Fibroblast of skin of scalp (primary cell): ENCODE data around the gene CATSPERZ.

ENCODE experiments used
- DNase-seq: peaks from one replicate; pipeline ENCODE4 v3.0.0-alpha.2; 2013

CATSPERZ gene

GRCh38 chr11:64285885-64286800 lies 14.0 kb upstream of the CATSPERZ start:
- DNase-seq: no peak

DNA sequence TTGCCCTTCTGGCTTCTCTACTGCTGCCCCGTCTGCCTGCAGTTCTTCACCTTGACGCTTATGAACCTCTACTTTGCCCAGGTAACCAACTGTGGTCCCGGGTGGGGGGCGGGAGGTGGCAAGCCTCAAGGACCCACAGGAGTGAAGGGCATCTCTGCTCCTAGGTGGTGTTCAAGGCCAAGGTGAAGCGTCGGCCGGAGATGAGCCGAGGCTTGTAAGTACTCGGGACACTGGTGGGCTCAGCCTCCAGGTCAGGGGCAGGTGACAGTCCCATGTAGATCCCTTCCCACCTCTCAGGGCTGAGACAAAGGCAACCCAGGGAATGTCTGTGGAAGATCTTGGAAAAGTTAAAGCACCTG lies 13.4 kb upstream of the CATSPERZ start:
- DNase-seq: no peak

DNA sequence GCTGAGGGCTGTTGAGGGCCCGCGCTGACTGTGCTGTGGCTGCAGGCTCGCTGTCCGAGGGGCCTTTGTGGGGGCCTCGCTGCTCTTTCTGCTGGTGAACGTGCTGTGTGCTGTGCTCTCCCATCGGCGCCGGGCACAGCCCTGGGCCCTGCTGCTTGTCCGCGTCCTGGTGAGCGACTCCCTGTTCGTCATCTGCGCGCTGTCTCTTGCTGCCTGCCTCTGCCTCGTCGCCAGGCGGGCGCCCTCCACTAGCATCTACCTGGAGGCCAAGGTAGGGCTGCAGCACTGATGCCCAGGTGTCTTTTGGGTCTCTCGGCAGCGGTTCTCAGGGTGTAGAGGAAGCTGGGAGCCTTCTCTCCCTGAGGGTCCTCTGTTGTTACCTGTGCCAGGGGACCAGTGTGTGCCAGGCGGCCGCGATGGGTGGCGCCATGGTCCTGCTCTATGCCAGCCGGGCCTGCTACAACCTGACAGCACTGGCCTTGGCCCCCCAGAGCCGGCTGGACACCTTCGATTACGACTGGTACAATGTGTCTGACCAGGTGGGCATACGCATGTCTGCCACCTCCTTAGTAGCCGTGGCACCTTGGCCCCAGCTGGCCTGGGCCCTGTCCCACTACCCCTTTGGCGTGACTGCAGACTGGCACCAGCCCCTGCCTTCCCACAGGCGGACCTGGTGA lies 12.3 kb upstream of the CATSPERZ start:
- no peak for DNase-seq

DNA sequence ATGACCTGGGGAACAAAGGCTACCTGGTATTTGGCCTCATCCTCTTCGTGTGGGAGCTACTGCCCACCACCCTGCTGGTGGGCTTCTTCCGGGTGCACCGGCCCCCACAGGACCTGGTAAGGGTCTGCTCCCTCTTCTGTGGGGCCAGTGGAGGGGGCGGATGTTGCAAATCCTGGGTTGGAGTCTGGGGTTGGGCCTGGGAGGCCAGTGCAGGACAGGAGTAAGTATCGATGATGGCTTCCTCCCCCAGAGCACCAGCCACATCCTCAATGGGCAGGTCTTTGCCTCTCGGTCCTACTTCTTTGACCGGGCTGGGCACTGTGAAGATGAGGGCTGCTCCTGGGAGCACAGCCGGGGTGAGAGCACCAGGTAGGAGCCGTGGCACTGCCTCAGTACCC lies 11.8 kb upstream of the CATSPERZ start:
- no peak for DNase-seq

DNA sequence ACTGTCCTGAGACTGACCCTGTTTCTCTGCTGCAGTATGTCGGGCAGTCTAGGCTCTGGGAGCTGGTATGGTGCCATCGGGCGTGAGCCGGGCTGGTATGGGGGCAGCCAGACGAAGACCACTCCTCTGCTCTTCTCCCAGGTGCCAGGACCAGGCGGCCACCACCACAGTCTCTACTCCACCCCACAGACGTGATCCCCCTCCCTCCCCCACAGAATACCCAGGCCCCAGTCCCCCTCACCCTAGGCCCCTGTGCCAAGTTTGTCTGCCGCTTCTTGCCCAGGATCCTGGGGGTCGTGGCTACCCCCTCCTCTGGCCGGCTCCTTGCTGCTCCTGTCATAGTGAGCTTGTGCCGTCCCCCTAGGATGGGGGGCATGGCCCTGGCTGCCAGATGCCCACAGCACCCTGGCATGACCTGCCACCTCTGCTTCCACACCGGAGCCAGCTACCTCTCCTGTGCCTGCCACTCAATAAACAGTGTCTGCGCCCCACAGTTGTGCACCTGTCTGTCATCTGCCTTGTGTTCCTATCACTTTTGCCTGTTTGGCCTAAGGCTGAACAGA lies 11.1 kb upstream of the CATSPERZ start:
- no peak for DNase-seq

DNA sequence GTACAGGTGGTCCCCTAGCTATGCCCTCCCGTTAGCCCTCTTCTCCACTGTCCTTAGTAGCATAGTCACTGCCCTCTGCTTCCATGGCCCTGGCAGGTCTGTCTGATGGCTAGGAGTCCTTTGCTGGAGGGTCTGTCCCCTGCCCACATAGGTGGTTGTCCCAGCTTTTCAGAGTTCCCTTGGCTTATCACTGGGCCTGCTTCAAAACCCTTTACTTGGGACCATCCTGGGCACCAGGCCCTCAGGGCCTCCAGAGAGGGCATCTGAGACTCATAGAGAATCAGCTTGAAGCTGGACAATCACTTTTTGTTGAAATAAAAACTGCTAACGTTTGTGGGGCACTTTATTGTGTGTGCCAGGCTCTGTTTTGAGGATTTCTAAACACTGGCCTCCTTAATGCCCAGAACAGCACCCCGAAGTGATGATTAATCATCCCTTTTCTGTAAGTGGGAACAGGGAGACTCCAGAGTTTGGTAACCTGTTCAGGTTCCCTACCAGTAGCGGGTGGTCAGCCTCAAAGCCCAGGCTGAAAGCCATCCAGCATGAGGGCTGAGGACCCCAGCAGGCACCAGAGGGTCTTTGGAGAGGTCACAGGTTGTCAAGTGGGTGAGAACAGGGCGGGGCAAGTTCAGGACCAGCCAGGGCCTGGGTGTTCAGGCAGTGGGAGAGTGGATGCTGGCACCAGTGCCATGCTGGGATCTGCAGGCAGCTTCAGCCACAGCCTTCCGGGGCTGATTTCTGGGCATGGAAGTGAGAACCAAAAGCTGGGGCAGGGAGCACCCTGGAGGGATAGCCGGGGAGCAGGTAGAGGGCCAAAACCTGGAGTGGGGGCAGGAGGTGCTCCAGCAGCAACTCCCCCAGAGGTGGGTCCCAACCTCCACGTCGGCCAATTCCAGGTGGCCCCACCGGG lies 9.6 kb upstream of the CATSPERZ start:
- DNase-seq: no peak

- no peak for DNase-seq
Observed at GRCh38 chr11:64291262-64291751, 8.9 kb upstream of the CATSPERZ start, which contains the start of gene KCNK4. TSS of gene KCNK4 (plus strand) at chr11:64291302. CDS start at chr11:64293019, 1,717 bp downstream.

DNA sequence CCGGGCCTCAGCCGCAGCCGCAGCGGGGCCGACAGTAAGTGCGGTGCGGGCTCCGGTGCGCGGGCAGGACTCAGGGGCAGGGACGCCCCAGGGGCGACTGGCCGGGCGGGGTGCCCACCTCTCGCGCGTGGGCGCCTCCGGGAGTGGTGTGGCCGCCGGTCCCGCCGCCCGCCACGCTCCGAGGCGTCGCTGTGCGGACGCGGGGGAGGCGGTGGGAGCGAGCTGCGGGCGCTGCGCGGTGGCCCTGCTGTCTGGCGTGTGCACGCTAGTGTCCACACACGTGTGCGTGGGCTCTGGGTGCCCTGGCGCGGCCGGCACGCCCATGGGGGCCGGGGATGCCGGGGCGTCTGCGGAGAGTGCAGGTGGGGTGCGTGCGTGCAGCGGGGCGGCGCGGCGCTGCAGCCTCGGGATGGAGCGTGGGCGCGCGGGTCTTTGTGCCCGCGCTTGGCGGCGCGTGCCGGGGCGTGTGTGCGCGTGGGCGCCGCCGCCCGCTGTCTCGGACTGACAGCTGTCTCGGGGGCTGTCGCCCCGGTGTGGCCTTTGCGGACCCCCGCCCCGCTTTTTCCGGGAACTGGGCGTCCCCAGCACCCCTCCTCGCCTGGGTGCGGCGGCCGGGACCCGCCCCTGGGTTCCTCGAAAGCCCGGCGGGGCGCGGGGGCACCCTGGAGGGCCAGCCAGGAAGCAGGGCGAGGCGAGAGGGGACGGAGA lies 8.3 kb upstream of the CATSPERZ start:
- no peak for DNase-seq

- no peak for DNase-seq
Observed at GRCh38 chr11:64292460-64293254, 7.5 kb upstream of the CATSPERZ start.

DNA sequence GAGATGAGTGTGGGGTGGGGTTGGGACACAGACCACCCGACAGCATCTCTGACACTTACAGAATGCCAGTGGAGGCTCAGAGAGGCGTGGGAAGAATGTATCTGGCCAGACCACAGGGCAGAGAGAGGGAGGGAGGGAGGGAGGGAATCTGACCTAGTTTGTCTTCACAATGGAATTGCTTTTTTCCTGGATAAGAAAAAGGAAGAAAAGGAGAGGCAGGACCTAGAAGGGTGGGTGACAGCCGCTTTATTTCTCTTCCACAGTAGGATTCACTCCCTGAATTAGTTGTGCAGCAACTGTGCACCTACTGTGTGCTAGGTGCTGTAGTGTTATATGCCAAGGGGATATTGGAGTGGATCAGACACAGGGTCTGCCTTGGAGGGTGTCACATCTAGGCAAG lies 5.4 kb upstream of the CATSPERZ start:
- DNase-seq: peak; percentile 41

DNA sequence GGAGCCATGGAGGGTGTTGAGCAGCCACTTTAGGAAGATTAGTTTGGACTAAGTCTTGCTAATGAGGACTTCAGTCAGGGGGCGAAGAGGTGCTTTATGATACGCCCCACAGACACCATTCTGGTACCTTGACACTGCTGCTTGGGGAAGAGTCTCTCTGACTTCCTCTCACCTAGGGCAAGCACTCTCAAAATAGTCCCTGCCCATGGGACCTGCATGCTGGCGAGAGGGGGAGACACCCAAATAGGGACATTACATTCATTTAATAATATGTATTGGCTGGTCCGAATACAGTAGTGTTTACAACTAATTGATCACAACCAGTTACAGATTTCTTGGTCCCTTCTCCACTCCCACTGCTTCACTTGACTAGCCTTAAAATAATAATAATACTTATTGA lies 4.4 kb upstream of the CATSPERZ start:
- no peak for DNase-seq

GRCh38 chr11:64296236-64296635 lies 3.9 kb upstream of the CATSPERZ start:
- DNase-seq: no peak

DNA sequence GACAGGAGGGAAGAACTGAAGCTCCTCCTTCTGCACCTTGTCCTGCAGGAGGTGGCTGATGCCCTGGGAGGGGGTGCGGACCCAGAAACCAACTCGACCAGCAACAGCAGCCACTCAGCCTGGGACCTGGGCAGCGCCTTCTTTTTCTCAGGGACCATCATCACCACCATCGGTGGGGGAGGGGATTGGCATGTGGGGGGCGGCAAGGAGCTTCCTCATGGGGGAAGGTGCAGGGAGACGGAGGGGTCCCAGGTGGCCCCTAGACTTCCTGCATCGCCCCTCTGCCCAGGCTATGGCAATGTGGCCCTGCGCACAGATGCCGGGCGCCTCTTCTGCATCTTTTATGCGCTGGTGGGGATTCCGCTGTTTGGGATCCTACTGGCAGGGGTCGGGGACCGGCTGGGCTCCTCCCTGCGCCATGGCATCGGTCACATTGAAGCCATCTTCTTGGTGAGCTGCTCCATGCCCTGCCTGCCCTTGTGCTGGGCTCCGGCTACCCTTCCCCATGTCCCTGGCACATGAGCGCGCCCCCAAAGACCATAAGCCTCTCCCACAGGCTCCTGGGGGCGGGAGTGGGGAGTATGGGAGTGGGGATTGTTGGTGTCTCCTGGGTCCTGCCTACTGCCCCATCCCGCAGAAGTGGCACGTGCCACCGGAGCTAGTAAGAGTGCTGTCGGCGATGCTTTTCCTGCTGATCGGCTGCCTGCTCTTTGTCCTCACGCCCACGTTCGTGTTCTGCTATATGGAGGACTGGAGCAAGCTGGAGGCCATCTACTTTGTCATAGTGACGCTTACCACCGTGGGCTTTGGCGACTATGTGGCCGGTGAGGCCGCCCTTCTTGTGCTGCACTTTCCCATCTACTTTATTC lies 3.1 kb upstream of the CATSPERZ start:
- no peak for DNase-seq

GRCh38 chr11:64297699-64298358 lies 2.3 kb upstream of the CATSPERZ start:
- no peak for DNase-seq

GRCh38 chr11:64298966-64299846 lies 952 bp upstream of the CATSPERZ start:
- no peak for DNase-seq

GRCh38 chr11:64303109-64304031 lies 3.2 kb downstream of the CATSPERZ start:
- DNase-seq: no peak

GRCh38 chr11:64304032-64304315 lies 3.8 kb downstream of the CATSPERZ start:
- no peak for DNase-seq
